ENCODE data around the gene TMEFF2. TPM values are rescaled to one million over a fixed set of nuclear protein-coding genes. Genes with fewer than 3 reads are reported as not detected.

The TMEFF2 gene
- total and polyA plus RNA-seq, 2 of the 8 experiments (the other 6 are each of a cell fraction or from before 2014, with no cell fraction given): 0.91 to 3.7 TPM

DNA sequence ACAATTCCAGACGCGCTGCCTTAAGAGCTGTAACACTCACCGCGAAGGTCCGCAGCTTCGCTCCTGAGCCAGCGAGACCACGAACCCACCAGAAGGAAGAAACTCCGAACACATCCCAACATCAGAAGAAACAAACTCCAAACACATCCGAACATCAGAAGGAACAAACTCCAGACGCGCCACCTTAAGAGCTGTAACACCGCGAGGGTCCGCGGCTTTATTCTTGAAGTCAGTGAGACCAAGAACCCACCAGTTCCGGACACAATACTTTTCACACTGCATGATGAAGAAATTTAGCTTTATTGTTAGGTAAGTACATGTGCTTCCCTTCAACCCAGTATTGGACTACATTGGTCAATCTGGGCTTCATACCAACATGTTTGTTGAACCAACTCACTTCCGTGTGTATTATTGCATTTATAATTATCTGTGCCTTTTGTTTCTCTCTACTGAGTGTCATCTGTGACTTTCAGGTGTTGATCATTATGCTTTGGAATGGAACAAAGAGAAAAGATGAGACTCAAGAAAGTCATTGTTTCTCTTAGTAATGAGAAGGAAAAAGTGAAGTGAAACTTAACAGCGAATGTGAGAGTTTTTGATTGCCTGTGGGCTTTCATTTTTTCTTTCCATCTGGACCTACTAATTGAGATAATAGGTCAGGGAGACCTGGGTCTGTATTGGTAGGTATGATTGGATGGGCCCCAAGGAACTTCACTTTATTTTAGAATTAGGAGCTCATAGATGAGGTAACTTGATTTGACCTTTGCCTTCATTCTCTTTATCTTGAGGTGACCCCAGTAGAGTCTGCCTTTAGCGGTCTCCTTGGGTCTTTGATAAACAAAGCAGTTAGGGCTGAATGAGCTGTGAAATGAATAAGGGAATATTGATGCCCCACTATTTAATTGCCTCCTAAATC is 271.7 kb downstream of the TMEFF2 start:
- Histone ChIP-seq H3K27me3 (replicated peaks in 1 of 4; ENCODE audit: control insufficient read depth in 3 of 4, extremely low read depth in 1 of 4, insufficient read depth in 3 of 4, low read length in 3 of 4) (no peaks in the 10 kb centered on the region), H3K9ac (replicated peaks in 1 of 4; ENCODE audit: extremely low read depth in 1 of 4, low read depth in 3 of 4, low read length in 3 of 4) (no peak overlapping the region), H3K23me2 (ENCODE audit: low read depth, low read length) (no peaks in the 10 kb centered on the region), H3K79me1 (ENCODE audit: low read depth, low read length) (no peaks in the 10 kb centered on the region), H3K14ac (ENCODE audit: insufficient read length) (no peak overlapping the region), H3K79me2 (ENCODE audit: control insufficient read depth in 1 of 2, insufficient read depth in 2 of 2, low read length in 2 of 2) (no peaks in the 10 kb centered on the region), H2AK5ac (ENCODE audit: low read depth, low read length) (no peak overlapping the region), H3K27ac (ENCODE audit: low read depth, low read length) (no peak overlapping the region), H3K36me3 (ENCODE audit: control insufficient read depth in 2 of 4, insufficient read depth in 4 of 4, low read length in 3 of 4) (0 out of 8 replicates have a peak, but pooled peaks cover 0 to 2% (median 0%) of the 10 kb centered on the region in 4 experiments), H3K18ac (ENCODE audit: extremely low read depth, low read length) (no peak overlapping the region), H3K4me2 (ENCODE audit: insufficient read depth in 1 of 2, low read depth in 2 of 2, low read length in 2 of 2) (no peak overlapping the region), H2BK120ac (replicated peaks; ENCODE audit: low read depth, low read length) (no peak overlapping the region), H3K4me3 (ENCODE audit: extremely low read depth in 1 of 4, insufficient read depth in 2 of 4, low read depth in 3 of 4, low read length in 4 of 4) (no peak overlapping the region), H3K9me3 (ENCODE audit: insufficient read depth in 2 of 2, low read depth in 1 of 2, low read length in 1 of 2) (peaks cover 0 to 6% of the 10 kb centered on the region in 2 experiments; a peak in 1 of 4 replicates), H4K20me1 (replicated peaks in 1 of 2; ENCODE audit: control insufficient read depth in 1 of 2, insufficient read depth in 2 of 2, low read length in 2 of 2) (no peaks in the 10 kb centered on the region), H3K23ac (ENCODE audit: insufficient read length) (no peak overlapping the region), H3K4me1 (replicated peaks in 1 of 4; ENCODE audit: control insufficient read depth in 3 of 4, insufficient read depth in 4 of 4, low read length in 3 of 4) (peaks cover 0 to 8% (median 6%) of the 10 kb centered on the region in 4 experiments; a peak in 4 of 7 replicates), H2BK12ac (ENCODE audit: low read depth, low read length) (no peak overlapping the region), H3K56ac (replicated peaks; ENCODE audit: insufficient read length, low read depth, low read length) (no peak overlapping the region), H4K91ac (replicated peaks; ENCODE audit: insufficient read length, low read length) (no peak overlapping the region), H2AFZ (ENCODE audit: low read length) (no peak overlapping the region), H4K5ac (ENCODE audit: insufficient read length, low read depth, low read length) (no peak overlapping the region), H4K8ac (ENCODE audit: extremely low read depth, insufficient read depth, low read length) (no peak overlapping the region), H2BK5ac (ENCODE audit: low read depth, low read length) (no peak overlapping the region), H3K4ac (replicated peaks; ENCODE audit: insufficient read length, low read depth, low read length) (no peak overlapping the region), H2BK20ac (ENCODE audit: low read length) (no peak overlapping the region), H2BK15ac (ENCODE audit: low read length) (no peak overlapping the region)
- DNase-seq (ENCODE audit: low read depth in 1 of 2, low spot score in 2 of 2) (no peak), FAIRE-seq (no peak)
- POLR2A ChIA-PET (ENCODE audit: partially characterized antibody): no interaction called here
- WGBS, 2 experiments (ENCODE audit: extremely low coverage in 1 of 2, insufficient coverage in 1 of 2, insufficient read length in 1 of 2, insufficient replicate concordance in 2 of 2, low coverage in 1 of 2, low lambda C conversion rate in 2 of 2, missing lambda C conversion rate in 1 of 2): 94% methylated on average over 20 of the region's 20 CpGs; no CpG with 5 or more reads in 1 of the 2 experiments
- CTCF ChIA-PET (ENCODE audit: partially characterized antibody): interaction anchor here (0.5 to 2.2 kb wide), 4 partner anchors 10 to 842 kb away, joined by 3 to 8 read pairs (median 8); no protein-coding TSS in a partner anchor

Data from H1 (cell line).